GM19328 (cell line): ENCODE data around the gene DIPK1B.

Experiments used
- ATAC-seq: cut with Tn5 transposase; IDR thresholded peaks from one replicate; pipeline ENCODE4 v1.9.1; 2021; ENCODE audit warnings: mild to moderate bottlenecking, moderate library complexity; ENCODE audit not compliant: unreplicated experiment

DIPK1B gene

DNA sequence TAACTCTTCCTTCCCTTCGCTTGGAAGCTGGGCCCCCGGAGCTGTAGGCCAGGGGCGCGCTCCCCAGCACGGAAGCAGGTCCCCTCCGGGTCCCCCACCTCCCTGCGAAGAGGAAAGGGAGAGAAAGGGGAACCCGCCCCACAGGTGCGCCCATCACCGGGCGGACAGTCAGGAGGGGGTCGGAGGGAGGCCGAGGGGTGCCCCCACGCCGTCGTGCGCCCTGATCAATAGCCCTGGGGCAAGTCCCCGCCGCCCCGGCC lies 25.9 kb upstream of the DIPK1B start:
- ATAC-seq: no peak

DNA sequence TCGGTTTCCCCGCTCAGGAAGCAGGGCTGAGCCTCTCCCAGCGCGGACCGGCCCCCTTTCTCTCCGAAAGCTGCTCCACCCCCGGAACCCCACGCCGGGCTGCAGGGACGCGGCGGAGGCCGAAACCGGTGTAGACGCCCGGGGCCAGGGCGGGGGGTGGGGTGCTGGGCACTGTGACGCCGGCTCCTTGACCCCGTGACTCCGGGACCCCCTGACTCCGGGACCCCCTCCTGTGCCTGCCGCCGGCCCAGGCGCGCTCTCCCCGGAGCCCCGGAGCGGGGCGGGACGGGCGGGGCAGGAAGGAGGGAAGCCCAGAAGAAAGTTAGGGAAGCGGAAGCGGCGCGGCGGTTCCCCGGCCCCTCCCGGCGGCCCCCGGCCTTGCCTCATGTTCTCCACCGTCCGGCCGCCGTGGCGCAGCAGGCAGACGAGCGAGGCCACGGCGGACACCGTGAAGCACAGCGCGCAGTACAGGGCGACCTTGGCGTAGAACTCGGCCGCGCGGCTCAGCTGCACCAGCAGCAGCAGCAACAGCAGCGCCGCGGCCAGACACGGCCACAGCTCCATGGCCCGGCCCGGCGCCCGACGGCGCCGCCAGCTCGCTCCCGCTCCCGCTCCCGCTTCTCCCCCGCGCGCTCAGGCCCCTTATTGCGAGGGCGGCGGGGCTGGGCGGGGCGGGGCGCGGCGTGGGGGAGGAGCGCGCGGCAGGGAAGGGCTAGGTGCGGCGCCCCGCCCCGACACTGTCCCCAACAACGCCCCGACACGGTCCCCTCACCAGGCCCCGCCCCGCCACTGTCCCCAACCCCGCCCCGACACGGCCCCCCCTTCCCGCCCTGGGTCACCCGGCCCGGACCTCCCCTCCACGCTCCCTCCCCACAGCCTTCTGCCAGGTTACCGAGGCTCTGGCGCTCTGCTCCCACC lies 25.3 kb upstream of the DIPK1B start, which contains the start of gene AGPAT2:
TSS of gene AGPAT2 (minus strand) at position 664 of the 918 bp plus-strand sequence. CDS start at position 564, 100 bp downstream.
- ATAC-seq: peak; percentile 65

DNA sequence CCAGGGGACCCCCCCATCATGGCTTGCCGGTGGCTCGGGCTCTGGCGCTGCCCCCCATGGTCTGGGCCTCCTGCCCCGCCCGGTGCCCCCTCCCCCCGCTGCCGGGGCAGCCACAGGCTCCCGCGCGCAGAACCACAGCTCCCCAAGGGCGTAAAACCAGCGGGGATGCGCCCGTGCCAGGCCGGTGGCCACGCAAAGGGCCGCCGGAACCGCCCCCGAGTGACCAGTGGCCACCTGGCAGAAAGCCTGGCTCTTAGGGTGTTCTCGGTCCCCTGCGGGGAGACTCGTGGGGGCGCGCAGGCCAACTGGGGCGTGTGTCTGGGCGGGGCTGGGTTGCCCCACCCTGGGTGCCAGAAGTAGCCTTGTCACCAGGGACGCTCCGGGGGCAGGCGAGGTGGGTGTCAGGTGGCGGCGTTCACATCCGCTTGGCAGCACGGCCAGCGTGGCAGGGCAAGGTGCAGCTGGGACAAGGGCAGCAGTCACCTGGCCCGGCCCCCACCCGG lies 24.6 kb upstream of the DIPK1B start:
- no peak for ATAC-seq

DNA sequence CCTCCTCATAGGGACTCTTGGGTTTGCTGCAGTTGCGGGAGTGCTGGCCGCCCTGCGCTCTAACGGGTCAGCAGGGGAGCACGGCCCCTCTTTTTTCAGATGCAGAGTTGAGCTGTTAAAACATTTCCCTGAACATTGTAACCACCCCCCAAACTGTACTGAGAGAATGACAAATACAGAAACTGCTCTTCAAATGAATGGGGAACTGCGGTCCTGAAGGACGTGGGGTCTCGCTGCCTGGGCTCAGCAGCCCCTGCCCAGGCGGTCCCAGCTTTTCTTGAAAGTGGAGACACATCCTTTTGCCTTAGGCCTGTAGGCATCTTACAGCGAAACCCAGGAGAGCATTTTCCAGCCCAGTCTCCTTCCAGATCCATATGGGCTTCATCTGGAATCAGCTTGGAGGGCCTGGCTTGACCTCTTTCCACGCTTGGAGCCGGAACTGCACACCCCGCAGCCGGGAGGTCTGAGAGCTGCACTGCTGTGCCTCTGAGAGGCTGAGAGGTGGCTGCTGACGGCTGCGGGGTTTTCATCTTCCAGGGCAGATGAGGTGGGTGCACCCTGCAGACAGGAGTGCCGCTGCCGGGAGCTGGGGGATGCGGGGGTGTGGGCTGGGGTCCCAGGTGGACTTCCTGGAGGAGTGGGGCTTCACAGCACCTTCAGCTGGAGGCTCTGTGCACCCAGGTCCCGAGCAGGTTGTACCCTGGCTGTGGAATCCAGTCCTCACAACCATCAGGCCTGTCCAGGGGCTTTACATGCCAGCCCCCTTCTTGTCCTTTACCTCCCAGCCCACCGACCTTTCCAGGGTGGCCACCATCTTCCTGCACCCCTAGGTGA lies 23.9 kb upstream of the DIPK1B start:
- no peak for ATAC-seq

DNA sequence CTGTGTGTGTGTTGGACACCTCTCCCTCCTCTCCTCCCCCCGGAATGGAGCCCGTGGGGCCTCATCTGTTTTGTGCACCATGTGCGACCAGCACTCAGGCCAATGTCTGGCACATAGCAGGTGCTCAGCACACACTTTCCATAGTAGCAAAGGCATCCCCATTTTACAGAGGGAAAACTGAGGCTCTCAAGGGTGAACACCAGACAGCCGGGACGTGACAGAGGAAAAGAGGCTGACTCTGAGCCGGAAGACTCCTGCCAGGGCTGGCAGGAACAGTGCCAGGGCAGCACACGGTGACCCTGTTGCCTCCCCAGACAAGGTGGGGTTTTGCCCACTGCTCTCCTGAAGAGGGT lies 23.3 kb upstream of the DIPK1B start:
- ATAC-seq: no peak

DNA sequence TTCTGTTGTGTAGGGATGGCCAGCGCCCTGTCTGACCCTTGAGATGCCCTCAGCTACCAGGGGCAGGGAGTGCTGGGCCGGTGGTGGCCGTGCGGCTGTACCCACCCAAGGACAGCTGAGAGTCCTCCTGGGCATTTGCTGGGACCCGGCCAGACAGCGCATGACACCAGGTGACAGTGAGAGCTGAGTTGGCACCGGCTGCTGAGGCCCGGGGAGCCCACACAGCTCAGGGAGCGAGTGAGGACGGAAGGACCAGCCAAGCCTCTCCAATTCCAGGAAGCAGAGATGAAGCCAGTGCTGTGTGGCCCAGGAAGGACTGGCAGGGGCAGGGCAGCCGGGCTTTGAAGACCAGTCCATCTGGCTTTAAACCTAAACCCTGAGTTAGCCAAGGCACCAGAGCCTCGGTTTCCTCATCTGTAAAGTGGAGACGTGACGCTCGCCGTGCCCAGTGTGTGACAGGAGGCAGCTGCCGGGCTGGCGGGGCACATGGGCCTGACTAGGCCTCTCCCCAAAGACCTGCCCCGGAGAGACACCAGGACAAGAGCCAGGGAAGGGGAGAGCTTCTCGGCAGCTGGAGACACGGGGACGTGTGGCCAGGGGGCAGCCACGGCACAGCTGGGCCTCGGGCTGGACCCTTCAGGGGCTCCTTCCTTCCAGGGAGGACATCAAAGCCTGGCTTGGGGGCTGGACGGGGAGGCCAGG lies 22.1 kb upstream of the DIPK1B start:
- no peak for ATAC-seq

DNA sequence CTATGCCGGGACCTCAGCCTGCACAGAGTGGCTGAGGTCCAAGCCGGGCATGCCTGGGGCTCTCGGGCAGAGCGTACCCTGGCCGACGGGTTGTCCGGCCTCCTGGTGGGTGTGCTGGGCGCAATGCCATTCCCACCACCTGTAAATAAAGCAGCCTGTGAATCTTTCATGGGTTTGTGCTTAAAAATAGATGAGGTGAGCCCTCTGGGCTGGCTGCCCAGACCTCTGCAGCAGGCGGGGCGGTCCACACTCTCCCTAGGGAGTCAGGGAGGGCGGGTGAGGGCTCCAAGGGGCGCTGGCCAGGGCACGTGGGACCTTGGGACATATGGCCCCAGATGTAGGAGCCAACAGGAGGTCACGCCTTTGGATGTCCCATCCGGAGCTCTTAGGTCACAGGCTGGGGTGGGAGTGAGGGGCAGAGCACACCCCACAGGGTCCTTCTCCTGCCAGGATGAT lies 21.5 kb upstream of the DIPK1B start:
- no peak for ATAC-seq

DNA sequence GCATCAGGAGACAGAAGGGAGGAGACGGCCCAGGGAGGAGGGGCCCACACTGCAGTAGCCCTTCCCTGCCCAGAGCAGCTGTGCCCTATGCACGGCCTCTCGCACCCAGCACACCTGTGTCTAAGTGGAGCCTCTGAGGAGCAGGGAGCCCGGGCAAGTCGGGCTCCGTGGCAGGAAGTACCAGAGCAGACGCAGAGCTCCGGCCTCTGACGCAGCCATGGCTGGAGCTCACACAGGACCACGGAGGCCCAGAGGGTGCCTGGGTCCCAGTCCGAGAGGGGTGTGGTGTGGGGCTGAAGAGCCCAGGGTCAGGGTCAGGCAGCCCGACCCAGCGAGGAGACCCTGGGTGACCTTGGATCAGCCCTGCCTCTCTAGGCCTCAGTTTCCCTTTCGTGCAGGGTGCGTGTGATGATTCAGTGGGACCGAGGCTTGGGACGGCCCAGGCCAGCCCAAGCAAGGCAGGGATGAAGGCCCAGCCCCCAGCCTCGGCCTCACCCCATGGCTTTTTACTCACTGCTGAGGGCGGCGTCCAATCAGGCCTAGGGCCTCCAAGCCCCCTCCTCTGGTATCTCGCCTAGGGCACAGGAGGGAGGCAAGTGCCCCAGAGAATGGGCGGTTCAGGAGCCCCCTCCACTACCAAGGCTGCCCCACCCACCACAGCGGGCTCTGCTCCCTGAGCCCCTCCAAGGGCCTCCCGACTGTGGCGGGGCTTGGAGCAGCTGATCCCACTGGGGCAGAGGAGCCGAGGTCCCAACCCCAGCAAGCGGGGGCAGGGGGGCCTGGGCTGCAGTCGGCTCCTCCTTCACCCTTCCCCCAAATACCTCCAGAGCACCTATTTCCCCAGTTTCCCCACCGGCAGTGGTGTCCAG lies 20.8 kb upstream of the DIPK1B start:
- no peak for ATAC-seq

DNA sequence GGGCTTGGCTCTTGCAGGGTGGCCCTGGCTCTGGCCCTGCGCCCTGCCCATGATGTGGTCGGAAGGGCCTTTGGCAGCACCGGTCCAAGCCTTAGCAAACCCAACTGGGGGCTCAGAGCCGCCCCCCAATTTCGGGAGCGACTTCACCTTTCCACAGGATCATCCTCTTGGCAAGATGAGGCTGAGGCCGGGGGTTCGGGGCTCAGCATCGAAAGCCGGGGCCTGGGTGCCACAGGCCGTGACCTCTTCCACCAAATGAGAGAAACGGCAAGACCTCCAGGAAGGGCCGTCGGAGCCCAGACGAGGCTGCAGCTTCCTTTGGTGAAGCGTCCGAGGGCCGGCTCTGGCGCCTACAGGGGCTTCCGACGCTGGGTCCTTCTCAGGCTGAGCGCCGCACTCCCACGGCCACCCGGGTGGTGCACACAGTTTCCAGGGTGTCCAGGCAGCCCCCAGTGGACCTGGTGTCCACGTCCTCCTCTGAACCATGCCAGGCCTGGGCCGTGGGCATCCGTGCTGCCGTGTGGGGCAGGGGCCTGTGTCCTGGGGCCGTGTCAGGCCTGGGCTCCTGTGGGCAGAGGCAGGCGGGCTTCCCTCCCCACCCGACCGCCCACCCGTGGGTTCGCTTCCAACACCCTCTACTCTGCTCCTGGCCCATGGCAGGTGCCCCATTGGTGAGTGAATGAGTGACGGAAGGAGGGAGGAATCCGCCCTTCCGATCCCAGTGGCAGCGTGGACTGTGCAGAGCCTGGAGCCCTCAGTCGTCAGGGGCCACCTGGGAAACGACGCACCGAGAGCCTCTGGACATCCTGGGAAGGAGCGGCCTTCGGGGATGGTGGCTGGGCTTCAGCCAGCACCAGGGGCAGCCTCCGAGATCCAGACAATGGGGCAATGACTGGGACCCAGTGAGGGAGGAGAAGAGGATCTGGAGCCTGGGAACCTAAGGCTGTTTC lies 19.9 kb upstream of the DIPK1B start:
- no peak for ATAC-seq

DNA sequence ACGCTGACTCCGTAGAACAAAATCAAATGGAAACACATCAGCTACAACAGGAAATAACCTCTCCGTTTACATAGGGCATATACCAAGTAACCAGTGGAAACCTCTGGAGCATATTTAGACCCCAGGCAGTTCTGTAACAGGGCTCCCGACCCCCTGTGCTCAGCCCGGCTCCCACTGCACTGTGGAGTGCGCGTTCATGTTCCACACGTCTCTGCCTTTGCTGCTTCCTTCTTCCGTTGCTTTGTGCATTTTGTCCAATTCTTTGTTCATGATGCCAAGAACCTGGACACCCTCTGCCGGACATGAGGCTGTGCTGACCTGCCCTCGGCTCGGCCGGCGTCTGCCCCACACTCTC lies 19.3 kb upstream of the DIPK1B start:
- no peak for ATAC-seq

DNA sequence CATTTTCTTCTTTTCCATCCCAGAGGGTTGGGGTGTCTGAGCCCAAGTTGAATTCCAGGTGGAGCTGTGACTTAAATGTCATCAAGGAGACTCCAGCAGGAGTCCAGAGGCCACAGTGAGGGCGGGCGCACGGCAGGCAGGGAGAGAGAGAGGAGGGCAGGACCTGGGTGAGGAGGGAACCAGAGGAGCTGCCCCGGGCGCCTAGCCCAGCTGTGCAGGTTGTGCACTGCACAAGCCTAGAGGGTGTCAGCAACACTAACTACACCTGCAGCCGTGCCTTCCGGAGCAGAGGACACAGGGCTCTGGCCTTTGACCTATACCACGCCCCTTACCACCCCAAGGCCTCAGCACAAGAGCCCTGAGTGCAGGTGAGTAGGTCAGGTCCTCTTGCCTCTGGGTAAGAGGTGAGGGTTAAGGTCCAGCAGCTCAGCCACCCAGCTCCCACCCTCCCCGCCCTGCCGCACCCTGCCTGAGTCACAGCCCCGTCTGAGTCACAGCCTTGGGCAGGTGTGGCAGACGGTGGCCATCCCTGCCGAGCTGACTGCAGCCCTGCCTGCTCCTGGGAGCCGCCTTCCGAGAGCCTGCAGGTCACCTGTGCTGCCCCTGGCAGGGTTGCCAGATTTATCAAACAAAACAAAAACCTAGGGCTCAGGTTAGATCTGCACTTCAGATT lies 18.7 kb upstream of the DIPK1B start:
- no peak for ATAC-seq

DNA sequence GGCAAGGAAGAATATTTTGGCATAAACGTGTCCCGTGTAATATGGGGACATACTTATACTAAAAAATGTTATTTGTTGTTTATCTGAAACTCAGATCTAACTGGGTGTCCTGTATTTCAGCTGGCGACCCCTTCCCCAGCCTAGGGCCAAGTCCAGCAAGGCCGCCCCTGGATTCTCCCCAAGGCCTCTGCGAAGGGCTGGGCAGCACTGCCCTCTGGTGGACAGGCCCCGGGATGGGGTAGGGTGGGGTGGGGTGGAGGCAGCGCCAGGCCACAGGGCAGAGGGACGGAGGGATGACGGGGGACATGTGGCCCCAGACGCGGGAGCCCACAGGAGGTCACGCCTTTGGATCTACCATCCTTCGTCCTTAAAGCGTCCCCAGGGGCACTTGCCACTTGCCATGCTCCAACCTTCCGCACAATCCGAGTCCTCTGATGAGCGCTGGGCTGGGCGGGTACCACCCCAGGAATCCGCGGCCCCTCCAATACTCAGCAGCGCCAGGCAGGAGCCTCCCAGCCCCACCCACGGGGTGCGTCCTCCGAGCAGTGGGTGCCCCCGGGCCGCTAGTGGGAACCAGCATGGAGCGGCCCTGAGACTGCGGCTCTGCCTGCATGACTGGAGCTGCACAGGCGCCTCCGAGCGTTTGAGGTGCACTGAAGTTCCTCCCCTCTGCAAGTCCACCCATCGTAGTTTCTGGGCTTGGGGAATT lies 18.1 kb upstream of the DIPK1B start:
- no peak for ATAC-seq

DNA sequence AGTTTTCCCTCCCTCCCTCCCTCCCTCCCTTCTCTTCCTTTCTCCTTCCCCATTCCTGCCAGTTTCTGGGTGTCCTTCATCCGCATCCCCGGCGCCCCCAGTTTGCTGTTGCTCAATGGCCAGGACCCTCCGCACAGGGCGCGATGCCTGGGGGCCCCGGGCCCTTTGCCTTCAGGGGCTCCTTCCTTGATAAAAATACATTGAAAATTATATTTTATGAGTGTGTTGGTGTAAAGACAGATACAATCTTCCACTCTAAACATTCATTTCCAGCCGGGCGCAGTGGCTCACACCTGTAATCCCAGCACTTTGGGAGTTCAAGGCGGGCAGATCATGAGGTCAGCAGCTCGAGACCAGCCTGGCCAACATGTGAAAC lies 17.5 kb upstream of the DIPK1B start:
- no peak for ATAC-seq

DNA sequence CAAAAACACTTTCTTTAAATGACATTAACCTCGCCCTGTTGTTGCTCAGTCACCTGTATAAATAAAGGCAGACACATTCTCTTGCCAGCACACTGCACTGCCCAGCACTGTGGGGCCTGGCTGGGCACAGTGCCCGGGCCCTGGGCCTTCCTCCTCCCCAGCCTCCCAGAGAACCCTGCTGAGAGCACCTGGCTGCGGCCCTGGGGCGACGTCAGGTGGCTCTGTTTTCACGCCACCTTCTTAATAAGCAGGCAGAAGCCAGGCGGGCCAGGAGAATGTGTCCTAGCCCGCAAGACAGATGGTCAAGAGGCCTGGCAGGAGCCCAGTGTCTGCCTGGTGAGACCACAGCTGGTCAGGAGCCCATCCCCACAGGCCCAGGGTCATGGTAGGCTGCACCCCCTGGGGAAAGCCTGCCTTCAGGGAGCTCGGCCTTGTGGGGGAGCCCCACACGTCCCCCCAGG lies 16.9 kb upstream of the DIPK1B start:
- no peak for ATAC-seq

DNA sequence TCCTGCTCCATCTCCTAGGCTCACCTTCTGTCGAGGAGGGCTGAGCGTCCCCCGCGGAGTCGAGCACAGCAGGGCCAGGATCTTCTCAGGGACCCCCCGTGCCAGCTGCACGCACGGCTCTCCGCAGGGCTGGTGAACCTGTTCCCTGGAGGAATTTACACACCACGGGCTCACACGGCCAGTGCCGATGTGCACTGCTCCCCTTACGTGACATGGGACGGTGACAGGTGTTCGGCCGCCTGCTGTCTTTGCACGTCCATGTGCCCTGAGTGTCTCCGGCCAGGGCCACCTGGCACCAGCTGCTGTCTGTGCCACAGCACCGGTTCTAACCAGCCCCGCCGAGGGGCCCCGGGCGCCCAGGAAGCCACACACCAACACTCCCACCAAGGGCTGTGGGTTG lies 16.4 kb upstream of the DIPK1B start:
- no peak for ATAC-seq

DNA sequence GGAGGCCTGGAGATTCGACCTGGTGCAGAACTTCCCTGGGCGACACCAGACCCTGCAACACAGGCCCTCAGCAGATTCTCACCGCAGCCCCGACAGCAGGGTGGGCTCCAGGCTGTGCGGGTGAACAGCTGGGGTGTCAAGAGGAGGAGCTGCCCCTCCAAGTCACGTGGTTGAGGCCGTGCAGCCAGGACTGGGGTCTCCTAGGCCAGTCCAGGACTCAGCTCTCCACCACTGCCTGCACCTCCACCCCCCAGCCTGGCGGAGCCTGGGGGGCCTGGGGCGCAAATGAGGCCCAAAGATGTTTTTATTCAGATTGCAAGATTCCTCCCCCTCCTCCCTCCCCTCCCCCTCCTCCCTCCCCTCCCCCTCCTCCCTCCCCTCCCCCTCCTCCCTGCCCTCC lies 15.9 kb upstream of the DIPK1B start:
- no peak for ATAC-seq

DNA sequence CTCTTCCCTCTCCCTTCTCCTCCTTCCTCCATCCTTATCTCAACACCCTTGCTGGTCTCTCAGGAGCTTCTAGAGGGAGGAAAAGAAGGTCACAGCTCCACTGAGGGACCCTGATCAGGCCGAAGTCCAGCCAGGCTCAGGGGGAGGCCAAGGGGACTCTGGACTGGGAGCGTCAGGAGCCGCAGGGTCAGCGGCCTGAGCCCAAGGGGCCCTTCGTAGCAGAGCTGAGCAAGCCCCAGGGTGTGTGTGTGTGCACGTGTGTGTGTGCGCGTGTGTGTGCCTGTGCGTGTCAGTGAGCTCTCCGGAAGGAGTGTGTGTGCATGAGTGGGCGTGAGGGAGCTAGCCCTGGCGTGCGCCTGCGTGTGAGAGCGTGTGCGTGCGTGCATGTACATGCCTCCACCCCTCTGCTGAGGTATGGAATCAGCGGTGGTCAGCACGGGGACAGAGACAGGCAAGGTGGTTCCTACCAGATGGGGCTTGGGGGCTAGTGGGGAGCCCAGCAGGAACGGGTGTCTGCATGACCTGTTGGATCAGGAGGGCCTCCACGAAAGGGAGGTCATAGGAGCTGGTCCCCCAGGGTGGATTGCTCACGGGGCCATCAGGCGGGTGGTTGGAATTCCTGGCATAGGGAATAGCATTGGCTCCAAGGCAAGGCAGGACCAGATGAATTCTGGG lies 15.1 kb upstream of the DIPK1B start:
- no peak for ATAC-seq
